Measurements from ENCODE around the gene NAPG.

DNA sequence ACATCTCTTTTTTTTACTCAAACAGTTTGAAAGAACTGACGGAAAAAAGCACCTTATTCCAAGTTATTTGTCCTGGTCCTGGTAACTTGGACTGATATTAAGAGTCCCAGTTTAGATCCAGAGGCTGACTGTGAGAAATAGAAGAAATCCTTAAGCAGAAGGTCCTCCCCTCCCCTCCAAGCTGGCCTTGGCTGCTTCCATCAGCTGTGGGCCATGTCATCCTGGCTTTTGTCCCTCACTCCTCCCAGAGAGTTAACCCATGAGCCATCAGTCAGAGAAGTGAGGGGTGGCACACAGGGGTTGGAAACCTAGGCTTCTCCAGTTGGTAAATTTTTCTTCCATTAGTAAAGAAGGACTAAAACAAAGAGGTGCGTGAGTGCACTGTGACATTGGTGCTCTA lies 9.7 kb upstream of the NAPG start:
- TF ChIP-seq, protein P1, sequence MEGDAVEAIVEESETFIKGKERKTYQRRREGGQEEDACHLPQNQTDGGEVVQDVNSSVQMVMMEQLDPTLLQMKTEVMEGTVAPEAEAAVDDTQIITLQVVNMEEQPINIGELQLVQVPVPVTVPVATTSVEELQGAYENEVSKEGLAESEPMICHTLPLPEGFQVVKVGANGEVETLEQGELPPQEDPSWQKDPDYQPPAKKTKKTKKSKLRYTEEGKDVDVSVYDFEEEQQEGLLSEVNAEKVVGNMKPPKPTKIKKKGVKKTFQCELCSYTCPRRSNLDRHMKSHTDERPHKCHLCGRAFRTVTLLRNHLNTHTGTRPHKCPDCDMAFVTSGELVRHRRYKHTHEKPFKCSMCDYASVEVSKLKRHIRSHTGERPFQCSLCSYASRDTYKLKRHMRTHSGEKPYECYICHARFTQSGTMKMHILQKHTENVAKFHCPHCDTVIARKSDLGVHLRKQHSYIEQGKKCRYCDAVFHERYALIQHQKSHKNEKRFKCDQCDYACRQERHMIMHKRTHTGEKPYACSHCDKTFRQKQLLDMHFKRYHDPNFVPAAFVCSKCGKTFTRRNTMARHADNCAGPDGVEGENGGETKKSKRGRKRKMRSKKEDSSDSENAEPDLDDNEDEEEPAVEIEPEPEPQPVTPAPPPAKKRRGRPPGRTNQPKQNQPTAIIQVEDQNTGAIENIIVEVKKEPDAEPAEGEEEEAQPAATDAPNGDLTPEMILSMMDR (IDR thresholded peaks at IDR 0.05) = no peak
- no peak for TF ChIP-seq ZFX (IDR thresholded peaks at IDR 0.05; ENCODE audit: borderline replicate concordance)
